Measurements from ENCODE around the gene MATN4.

GRCh38 chr20:45299786-45300185 is 8.3 kb downstream of the MATN4 start:
- no peak for TF ChIP-seq CTCF (IDR thresholded peaks at IDR 0.05)
- TF ChIP-seq EP300 (IDR thresholded peaks at IDR 0.05): no peak
- TF ChIP-seq POLR2A (IDR thresholded peaks at IDR 0.05): no peak
